MM.1S (cell line): Measurements from ENCODE around the gene RBM46.

ENCODE experiments used
- DNase-seq: peaks from one replicate; pipeline ENCODE4 v3.0.0-alpha.2; 2015
- H2AFZ ChIP-seq: fragments of 300-600 bp; sonication (generic); 2 replicates; pipeline ENCODE4 v1.6.0; 2016; ENCODE audit warnings: antibody characterized with exemption, low read length
- H3F3A ChIP-seq: fragments of 300-600 bp; sonication (generic); 2 replicates; pipeline ENCODE4 v1.6.1; 2016; ENCODE audit warnings: mild to moderate bottlenecking, antibody characterized with exemption, low read length, moderate library complexity, mixed read lengths; ENCODE audit not compliant: insufficient read depth
- H3K27ac ChIP-seq: fragments of 300-600 bp; sonication (generic); 2 replicates; pipeline ENCODE4 v1.5.1; 2016; ENCODE audit warnings: mild to moderate bottlenecking, low read length
- H3K27me3 ChIP-seq: fragments of 300-600 bp; sonication (generic); replicated peaks from 2 replicates; pipeline ENCODE4 v1.6.0; 2016; ENCODE audit warnings: low read length; ENCODE audit not compliant: insufficient read depth
- H3K36me3 ChIP-seq: fragments of 300-600 bp; sonication (generic); replicated peaks from 2 replicates; pipeline ENCODE4 v1.6.1; 2016; ENCODE audit warnings: mild to moderate bottlenecking, low read length, mixed read lengths; ENCODE audit not compliant: insufficient read depth
- H3K4me1 ChIP-seq: fragments of 300-600 bp; sonication (generic); 2 replicates; pipeline ENCODE4 v1.6.1; 2016; ENCODE audit warnings: low read length, mixed read lengths
- H3K4me2 ChIP-seq: fragments of 300-600 bp; sonication (generic); 2 replicates; pipeline ENCODE4 v1.6.0; 2016; ENCODE audit warnings: low read depth, low read length
- H3K4me3 ChIP-seq: fragments of 300-600 bp; sonication (generic); 2 replicates; pipeline ENCODE4 v1.5.1; 2016; ENCODE audit warnings: low read length, mixed read lengths
- H3K79me2 ChIP-seq: fragments of 300-600 bp; sonication (generic); 2 replicates; pipeline ENCODE4 v1.6.1; 2016; ENCODE audit warnings: mixed run types, low read length, mixed read lengths
- H3K9ac ChIP-seq: fragments of 300-600 bp; sonication (generic); 2 replicates; pipeline ENCODE4 v1.6.1; 2016; ENCODE audit warnings: low read length, mixed read lengths
- H3K9me2 ChIP-seq: fragments of 300-600 bp; sonication (generic); replicated peaks from 2 replicates; pipeline ENCODE4 v1.6.1; 2016; ENCODE audit warnings: mild to moderate bottlenecking, low read length, mixed read lengths; ENCODE audit not compliant: insufficient read depth
- H3K9me3 ChIP-seq: fragments of 300-600 bp; sonication (generic); replicated peaks from 2 replicates; pipeline ENCODE4 v1.6.1; 2016; ENCODE audit warnings: mild to moderate bottlenecking, low read length, mixed read lengths; ENCODE audit not compliant: insufficient read depth
- H4K20me1 ChIP-seq: fragments of 300-600 bp; sonication (generic); 2 replicates; pipeline ENCODE4 v1.6.1; 2016; ENCODE audit warnings: mild to moderate bottlenecking, low read length, moderate library complexity, mixed read lengths; ENCODE audit not compliant: insufficient read depth
- EZH2 ChIP-seq: fragments of 300-600 bp; sonication (generic); optimal IDR thresholded peaks from 2 replicates; pipeline ENCODE3; 2017; ENCODE audit warnings: low read depth, mild to moderate bottlenecking, antibody characterized with exemption, low read length, mixed read lengths
- EZH2phosphoT487 ChIP-seq: fragments of 300-600 bp; sonication (generic); IDR thresholded peaks from 2 replicates; pipeline ENCODE4 v1.6.1; 2018; ENCODE audit warnings: antibody characterized with exemption, low read length
- TF ChIP-seq, protein P1 (sequence below): fragments of 300-600 bp; sonication (generic); IDR thresholded peaks from 2 replicates; pipeline ENCODE4 v1.5.1; 2016; ENCODE audit warnings: antibody characterized with exemption, low read length, mixed read lengths

Gene RBM46

DNA sequence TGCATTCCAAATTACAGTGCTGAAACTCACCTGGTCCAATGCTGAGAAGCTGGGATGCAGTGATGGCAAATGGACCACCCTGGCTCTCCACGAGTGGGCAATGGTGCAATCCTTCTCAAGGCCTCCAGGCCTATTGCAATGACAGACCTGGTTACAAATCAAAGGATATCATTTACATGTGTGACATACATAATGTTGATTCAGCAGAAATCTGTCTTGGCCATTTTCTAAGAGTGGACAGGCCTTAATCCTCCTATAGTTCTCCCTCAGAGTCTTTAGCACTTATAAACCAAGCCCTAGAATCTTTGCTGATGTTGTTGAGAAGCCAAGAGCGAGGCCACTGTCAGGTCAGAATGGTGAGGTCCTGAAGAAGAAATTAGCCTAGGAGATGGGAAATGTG, 20.2 kb upstream of the RBM46 start:
- Histone ChIP-seq H3K9me2 (no peaks in the 10 kb centered on the region), H3K9me3 (no peaks in the 10 kb centered on the region), H3K4me1 (peaks cover 19% of the 10 kb centered on the region), H4K20me1 (no peaks in the 10 kb centered on the region), H3K9ac (no peak overlapping the region), H3K27me3 (no peaks in the 10 kb centered on the region), H3K27ac (no peak overlapping the region), H3K4me2 (no peak overlapping the region), H3K4me3 (no peak overlapping the region), H3K79me2 (no peaks in the 10 kb centered on the region), H3K36me3 (no peaks in the 10 kb centered on the region), H2AFZ (no peak overlapping the region), H3F3A (peaks cover 3% of the 10 kb centered on the region)
- TF ChIP-seq EZH2phosphoT487 = no peak
- TF ChIP-seq, protein P1, sequence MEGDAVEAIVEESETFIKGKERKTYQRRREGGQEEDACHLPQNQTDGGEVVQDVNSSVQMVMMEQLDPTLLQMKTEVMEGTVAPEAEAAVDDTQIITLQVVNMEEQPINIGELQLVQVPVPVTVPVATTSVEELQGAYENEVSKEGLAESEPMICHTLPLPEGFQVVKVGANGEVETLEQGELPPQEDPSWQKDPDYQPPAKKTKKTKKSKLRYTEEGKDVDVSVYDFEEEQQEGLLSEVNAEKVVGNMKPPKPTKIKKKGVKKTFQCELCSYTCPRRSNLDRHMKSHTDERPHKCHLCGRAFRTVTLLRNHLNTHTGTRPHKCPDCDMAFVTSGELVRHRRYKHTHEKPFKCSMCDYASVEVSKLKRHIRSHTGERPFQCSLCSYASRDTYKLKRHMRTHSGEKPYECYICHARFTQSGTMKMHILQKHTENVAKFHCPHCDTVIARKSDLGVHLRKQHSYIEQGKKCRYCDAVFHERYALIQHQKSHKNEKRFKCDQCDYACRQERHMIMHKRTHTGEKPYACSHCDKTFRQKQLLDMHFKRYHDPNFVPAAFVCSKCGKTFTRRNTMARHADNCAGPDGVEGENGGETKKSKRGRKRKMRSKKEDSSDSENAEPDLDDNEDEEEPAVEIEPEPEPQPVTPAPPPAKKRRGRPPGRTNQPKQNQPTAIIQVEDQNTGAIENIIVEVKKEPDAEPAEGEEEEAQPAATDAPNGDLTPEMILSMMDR = no peak
- DNase-seq = no peak

DNA sequence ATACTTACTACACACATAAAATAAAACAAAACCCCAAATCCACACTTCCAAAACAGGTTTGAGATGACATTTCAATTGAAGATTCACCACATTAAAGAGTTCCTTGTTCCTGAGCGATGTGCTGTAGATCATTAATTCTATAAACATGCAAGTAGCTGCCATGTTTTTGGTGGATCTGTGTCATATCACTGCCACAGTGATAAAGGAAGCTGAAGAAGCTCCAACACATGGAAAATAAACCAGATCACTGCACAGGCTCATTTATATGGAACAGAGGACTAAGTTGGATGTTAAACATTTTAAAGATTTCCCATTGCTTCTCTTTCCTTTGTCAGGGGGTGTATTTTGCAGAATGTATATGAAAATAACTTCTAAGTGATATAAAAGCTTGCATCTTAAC, 2.8 kb upstream of the RBM46 start:
- no peak for TF ChIP-seq EZH2phosphoT487
- TF ChIP-seq EZH2 = no peak
- TF ChIP-seq, protein P1 = no peak
- no peak overlapping the region for H3K27ac ChIP-seq
- no peaks in the 10 kb centered on the region for H3K9me2 ChIP-seq
- H4K20me1 ChIP-seq = no peaks in the 10 kb centered on the region
- H3K4me2 ChIP-seq = no peak overlapping the region
- H3K79me2 ChIP-seq = no peaks in the 10 kb centered on the region
- no peak overlapping the region for H3K9ac ChIP-seq
- no peaks in the 10 kb centered on the region for H3K4me1 ChIP-seq
- no peak overlapping the region for H3K4me3 ChIP-seq
- no peaks in the 10 kb centered on the region for H3K27me3 ChIP-seq
- no peaks in the 10 kb centered on the region for H3K36me3 ChIP-seq
- no peaks in the 10 kb centered on the region for H3F3A ChIP-seq
- H2AFZ ChIP-seq = no peak overlapping the region
- H3K9me3 ChIP-seq = no peaks in the 10 kb centered on the region
- no peak for DNase-seq

DNA sequence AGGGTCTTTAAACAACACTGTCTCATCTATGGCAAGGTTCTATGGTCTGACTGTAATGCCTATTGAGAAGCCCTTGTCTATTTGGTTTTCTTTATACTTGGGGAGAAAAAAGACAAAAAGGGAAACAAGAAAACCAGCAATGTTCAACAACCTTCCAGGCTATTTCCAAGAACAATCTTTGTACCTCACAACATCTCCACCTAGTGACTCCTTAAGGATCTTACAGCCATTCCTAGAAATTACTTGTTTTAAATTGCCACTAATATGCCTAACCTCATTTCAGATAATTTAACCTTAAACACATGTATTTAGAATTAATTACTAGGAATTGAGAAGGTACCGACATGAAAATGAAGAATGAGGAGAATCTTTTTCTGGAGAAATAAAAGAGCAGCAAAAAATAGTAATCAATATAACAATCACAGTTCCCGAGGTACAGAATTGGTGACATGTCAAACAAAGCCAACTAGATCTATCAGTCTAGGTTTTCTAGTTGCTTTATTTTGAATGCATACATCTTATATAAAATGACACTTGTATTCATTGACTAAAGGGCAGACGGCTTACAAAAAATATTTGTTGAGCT, 1.6 kb upstream of the RBM46 start:
- Histone ChIP-seq H3K9me2 (no peaks in the 10 kb centered on the region), H3K4me2 (no peak overlapping the region), H3K4me3 (no peak overlapping the region), H3K4me1 (no peaks in the 10 kb centered on the region), H3K27me3 (no peaks in the 10 kb centered on the region), H4K20me1 (no peaks in the 10 kb centered on the region), H3K79me2 (no peaks in the 10 kb centered on the region), H3K9ac (no peak overlapping the region), H3K36me3 (no peaks in the 10 kb centered on the region), H2AFZ (no peak overlapping the region), H3K27ac (no peak overlapping the region), H3F3A (no peaks in the 10 kb centered on the region), H3K9me3 (no peaks in the 10 kb centered on the region)
- no peak for TF ChIP-seq EZH2phosphoT487
- TF ChIP-seq EZH2 = no peak
- TF ChIP-seq, protein P1 = peak; percentile 49
- peak; percentile 30 for DNase-seq
